ENCODE data around the gene UCHL1.
A peak's percentile ranks its signal among the peaks of the same experiment; 100 is the strongest.
"Not testable (repeated sequence)": the region's sequence is repeated elsewhere in the genome, so short reads cannot be mapped to it uniquely, and the experiment has no call there.

UCHL1 gene

GRCh38 chr4:41236508-41236907 lies 20.2 kb upstream of the UCHL1 start:
- no peak for DNase-seq (ENCODE audit: low spot score)

DNA sequence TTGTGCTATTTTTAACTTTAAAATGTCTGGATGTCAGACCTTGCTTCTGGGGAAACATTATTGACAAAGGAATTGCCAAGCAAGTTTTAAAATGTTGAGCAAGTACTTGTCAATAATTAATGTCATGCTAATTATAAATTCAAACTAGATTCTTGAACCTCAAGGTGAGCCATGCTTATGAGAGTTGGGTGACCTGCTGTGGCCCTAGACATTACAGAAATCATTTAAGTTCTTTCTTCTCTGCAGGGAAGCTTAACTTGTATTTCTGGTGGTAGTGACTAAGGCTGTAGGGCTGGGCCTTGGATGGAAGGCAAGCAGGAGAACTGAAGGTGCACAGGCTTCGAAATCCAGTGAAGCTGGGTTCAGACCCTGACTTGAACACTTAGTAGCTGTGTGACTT lies 14.8 kb upstream of the UCHL1 start:
- DNase-seq (ENCODE audit: low spot score), result no peak

GRCh38 chr4:41245983-41246382 lies 10.7 kb upstream of the UCHL1 start:
- no peak for DNase-seq (ENCODE audit: low spot score)

DNA sequence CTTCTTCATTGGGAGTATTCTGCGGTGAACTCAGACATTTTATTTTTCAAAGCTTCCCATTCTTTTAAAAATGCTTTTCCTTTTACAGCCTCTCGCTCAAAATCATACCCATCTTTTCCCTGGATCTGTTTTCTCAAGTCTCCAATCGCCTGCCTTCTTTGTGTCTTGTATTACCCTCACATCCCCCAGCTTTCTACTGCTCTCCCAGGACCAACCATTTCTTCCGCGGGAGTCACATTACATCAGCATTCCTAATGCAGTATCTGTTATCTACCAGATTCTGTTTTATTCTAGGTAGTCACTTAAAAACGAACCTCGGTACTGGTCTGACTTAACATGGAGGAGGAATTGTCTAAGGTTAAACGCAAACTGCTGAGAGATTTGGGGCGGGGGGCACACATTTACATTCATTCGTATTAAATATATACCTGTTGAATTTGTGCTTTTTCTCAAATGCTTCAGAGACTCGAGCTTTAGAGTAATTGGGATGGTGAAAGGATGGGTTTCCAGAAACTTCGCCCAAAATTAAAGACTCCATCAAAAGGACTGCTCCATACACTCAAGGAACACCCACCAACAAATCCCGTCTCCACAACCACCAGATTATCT lies 493 bp upstream of the UCHL1 start:
- DNase-seq (ENCODE audit: low spot score), result no peak

GRCh38 chr4:41257257-41257901 lies 651 bp downstream of the UCHL1 start:
- no peak for DNase-seq (ENCODE audit: low spot score)

DNA sequence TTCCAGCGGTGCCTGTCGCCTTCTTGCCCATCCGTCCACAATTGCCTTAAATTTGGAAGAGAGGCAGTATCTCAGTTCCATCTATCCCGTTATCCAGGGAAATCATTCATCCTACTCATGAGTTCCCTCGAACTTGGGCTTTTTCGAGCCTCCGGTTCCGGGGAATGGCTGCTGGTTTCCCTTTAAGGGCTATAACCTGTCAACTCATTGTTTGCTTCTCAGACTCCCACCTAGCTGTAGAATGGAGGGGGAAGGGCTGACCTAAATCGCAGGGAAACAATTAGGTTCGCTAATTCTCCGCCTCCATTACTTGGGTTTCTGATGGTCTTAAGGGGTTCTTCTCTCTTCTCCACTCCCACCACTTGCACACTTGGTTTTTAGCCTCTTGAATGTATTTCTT lies 1.2 kb downstream of the UCHL1 start:
- no peak for DNase-seq (ENCODE audit: low spot score)

DNA sequence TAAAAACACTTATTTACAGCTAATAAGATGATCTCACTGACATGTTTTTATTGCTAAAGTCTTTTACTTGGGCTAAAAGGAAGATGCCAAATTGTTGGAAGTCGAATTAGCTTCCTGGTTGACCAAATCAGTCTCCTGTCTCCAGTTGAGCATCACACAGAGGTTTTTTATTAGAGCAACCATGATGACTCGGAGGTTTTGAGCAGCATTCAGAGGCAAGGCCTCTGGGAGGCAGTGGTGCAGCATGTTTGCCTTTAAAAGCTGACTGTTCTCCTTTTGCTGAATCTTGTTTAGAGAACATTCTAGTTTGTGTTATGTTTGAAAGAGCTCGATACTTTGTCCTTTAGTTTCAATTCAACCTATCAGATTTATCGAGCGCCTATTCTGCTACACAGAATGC lies 2.1 kb downstream of the UCHL1 start:
- DNase-seq (ENCODE audit: low spot score), result no peak

GRCh38 chr4:41260116-41260733 lies 3.5 kb downstream of the UCHL1 start:
- no peak for DNase-seq (ENCODE audit: low spot score)

GRCh38 chr4:41262198-41262597 lies 5.5 kb downstream of the UCHL1 start:
- no peak for DNase-seq (ENCODE audit: low spot score)

DNA sequence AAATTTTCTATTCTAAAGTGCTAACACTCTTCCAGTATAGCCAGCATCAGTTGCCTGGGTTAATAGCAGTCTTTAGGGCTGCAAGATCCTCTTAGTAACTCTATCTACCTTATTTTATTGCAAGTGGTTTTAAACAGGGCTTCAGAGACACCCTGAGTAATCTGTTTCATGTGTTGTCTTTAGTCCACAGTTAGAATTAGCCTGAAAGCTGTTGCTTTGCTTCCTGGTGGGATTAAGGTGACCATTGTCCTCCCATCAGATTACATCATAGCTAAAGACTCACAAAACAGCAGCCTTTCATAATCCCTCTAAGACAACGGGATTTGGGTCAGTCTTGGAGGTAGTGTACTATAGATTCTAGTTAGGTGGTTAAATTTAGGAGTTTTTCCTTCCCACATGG lies 7.5 kb downstream of the UCHL1 start:
- DNase-seq (ENCODE audit: low spot score), result no peak

- no peak for DNase-seq (ENCODE audit: low spot score)
These were observed 11.3 kb downstream of the UCHL1 start for GRCh38 chr4:41267997-41268396.

DNA sequence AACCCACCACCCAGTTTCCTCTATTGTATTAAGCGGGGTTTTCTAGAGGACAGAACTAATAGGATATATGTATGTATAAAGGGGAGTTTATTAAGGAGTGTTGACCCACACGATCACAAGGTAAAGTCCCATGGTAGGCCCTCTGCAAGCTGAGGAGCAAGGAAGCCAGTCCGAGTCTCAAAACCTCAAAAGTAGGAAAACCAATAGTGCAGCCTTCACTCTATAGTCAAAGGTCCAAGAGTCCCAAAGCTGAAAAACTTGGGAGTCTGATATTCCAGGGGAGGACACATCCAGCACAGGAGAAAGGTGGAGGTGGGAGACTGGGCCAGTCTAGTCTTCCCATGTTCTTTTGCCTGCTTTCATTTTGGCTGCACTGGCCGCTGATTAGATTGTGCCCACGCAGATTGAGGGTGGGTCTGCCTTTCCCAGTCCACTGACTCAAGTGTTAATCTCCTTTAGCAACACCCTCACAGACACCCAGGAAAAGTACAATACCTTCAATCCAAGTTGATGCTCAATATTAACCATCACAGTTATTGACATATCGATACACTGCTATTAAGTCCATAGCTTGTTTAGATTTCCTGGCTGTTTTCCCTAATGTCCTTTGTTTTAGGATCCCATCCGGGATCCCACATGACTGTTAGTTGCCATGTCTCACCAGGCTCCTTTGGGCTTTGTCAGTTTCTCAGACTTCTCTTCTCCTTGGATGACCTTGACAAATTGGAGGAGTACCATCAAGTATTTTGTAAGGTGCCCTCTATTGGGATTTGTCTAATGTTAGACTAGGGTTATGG lies 12.2 kb downstream of the UCHL1 start:
- no peak for DNase-seq (ENCODE audit: low spot score)

- no peak for DNase-seq (ENCODE audit: low spot score)
These were observed 13.0 kb downstream of the UCHL1 start for GRCh38 chr4:41269682-41270081.

DNA sequence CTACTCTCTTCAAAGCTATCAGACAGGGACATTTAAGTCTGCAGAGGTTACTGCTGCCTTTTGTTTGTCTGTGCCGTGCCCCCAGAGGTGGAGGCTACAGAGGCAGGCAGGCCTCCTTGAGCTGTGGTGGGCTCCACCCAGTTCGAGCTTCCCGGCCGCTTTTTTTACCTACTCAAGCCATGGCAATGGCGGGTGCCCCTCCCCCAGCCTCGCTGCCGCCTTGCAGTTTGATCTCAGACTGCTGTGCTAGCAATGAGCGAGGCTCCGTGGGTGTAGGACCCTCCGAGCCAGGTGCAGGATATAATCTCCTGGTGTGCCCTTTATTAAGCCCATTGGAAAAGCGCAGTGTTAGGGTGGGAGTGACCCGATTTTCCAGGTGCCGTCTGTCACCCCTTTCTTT lies 19.2 kb downstream of the UCHL1 start:
- DNase-seq (ENCODE audit: low spot score), result not testable (repeated sequence)

- DNase-seq (ENCODE audit: low spot score), result no peak
These were observed 23.3 kb downstream of the UCHL1 start for GRCh38 chr4:41280010-41280409.

GRCh38 chr4:41281038-41281634 lies 24.4 kb downstream of the UCHL1 start:
- peak; percentile 68 for DNase-seq (ENCODE audit: low spot score)

DNA sequence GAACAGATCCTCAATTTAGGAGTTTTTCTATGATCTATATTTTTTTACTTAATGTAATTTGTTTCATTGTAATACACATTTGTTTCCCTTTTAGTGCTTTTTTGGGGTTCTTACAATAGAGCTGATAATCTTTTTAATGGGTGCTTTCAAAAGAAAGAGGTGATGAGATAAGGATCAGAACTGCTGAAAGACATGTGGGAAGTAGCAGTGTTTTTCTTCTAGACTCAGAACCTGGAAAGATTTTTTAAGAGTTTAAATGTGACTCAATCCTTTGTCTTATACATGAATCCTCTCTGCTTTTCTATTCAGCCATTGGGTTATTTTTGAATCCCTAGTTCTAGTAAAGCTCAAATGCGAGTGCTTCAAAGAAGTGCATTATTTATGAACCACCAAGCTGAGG lies 25.6 kb downstream of the UCHL1 start:
- DNase-seq (ENCODE audit: low spot score), result no peak

DNA sequence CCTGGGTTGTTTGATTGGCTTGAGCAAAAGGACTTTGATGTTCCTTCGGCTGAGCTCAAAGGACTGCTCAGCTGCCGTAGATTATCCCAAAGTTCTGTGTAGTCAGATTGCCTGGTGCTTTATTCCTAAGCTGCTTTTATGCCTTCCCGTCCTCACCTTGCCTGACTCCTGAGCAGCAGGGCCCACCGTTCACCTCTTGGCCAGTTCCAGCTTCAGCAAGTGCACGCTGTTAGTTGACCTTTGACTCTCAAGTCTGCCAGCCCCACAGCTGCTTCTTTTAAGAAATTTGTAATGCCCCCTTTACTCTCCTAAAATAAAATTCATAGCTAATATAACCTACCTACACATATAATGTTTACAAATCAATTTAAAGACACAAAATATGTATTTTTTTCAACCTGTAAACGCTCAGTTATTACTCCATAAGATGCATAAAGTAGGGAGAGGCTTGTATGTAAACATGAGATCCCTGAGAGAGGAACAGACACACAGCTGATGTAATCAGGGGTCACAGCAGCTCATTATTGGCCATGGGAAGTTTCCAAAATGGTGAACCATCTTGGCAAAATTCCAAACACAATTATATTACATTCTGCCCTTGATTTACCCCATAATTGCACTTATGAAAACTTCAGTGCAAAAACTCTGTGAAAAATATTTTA lies 28.6 kb downstream of the UCHL1 start:
- DNase-seq (ENCODE audit: low spot score), result no peak

GRCh38 chr4:41285864-41286235 lies 29.1 kb downstream of the UCHL1 start:
- no peak for DNase-seq (ENCODE audit: low spot score)

- DNase-seq (ENCODE audit: low spot score), result no peak
These were observed 30.3 kb downstream of the UCHL1 start for GRCh38 chr4:41287005-41287404.

DNA sequence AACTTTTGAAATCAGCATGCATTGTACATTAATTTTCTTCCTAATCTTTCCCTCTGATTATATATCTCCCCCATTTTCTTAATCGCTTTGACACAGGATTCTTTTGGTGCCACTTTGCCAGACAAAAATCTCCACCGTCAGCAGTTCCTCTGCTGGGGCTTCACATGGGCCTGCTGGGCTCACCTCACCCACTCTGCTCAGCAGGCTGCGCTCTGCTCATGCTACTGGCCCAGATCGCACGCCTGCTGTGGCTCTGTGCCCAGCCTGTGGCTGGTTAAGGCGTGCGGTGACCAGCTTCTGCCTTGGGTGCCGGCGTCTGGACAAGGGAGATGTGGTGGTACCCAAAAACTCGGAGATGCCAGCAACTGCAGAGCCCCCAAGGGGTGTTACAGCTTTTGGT lies 31.1 kb downstream of the UCHL1 start:
- DNase-seq (ENCODE audit: low spot score), result no peak

- DNase-seq (ENCODE audit: low spot score), result no peak
These were observed 31.5 kb downstream of the UCHL1 start for GRCh38 chr4:41288254-41288653.

Data from activated CD4-positive, alpha-beta T cell treated with anti-CD3 and anti-CD28 coated beads, Interleukin-2, Interleukin-4, amounts not matched to agents 100 ng/mL and 50 ng/mL, durations not matched to agents 16 hours and 8 hours (primary cell).